Hindlimb muscle (tissue), 1 donor: ENCODE measurements around the gene HIF3A. TPM values are rescaled to one million over a fixed set of nuclear protein-coding genes. Genes with fewer than 3 reads are reported as not detected.

Experiments
- DNase-seq: peaks from one replicate; pipeline ENCODE4 v3.0.0-alpha.2; 2013
- polyA plus RNA-seq: library from polyadenylated mRNA; unstranded; fragments of 120-200 nt; gene quantifications from one replicate; pipeline ENCODE4 v1.2.1, GENCODE V29; 2013; ENCODE audit not compliant: insufficient read length

Gene HIF3A
- polyA plus RNA-seq, 1 donor: 412 TPM

DNA sequence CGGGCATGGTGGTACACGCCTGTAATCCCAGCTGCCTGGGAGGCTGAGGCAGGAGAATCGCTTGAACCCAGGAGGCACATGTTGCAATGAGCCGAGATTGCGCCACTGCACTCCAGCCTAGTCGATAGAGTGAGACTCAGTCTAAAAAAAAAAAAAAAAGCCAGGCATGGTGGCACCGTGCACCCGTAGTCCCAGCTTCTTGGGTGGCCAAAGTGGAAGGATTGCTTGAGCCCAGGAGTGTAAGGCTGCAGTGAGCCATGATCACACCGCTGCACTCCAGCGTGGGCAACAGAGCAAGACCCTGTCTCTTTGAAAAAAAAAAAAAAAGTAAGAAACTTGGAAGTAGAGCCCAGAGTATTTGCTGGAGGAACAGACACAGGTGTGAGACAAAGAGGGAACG, 88.8 kb downstream of the HIF3A start:
- no peak for DNase-seq

- DNase-seq: no peak
Observed at GRCh38 chr19:46386151-46386550, 89.3 kb downstream of the HIF3A start.

DNA sequence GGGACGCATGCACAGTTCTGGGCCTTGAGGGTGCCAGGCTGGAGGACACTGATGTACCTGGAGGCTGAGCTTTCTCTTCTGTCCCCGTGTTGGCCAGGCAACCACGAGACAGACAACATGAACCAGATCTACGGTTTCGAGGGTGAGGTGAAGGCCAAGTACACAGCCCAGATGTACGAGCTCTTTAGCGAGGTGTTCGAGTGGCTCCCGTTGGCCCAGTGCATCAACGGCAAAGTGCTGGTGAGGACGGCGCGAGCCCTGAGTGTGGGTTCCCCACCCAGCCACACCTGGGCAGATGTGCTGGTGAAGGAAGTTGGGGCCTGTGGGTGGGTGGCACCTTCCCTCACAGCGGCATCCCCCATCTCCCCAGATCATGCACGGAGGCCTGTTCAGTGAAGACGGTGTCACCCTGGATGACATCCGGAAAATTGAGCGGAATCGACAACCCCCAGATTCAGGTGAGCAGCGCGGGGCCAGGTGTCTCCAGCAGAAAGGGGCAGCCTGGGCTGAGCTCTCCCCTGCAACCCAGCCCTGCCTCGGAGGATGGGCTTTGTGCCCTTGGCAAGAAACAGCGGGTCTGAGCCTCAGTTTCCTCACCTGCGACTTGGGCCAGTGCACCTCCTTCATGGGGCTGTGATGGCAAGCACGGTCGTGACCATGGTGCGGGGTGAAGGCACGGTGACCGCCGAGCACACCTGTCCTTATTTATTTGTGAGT, 90.3 kb downstream of the HIF3A start:
- no peak for DNase-seq

GRCh38 chr19:46387713-46388130, 90.9 kb downstream of the HIF3A start:
- no peak for DNase-seq

- no peak for DNase-seq
Observed at GRCh38 chr19:46388311-46389095, 91.7 kb downstream of the HIF3A start.

GRCh38 chr19:46390121-46390858, 93.4 kb downstream of the HIF3A start:
- no peak for DNase-seq

GRCh38 chr19:46390866-46391265, 94.0 kb downstream of the HIF3A start:
- no peak for DNase-seq

DNA sequence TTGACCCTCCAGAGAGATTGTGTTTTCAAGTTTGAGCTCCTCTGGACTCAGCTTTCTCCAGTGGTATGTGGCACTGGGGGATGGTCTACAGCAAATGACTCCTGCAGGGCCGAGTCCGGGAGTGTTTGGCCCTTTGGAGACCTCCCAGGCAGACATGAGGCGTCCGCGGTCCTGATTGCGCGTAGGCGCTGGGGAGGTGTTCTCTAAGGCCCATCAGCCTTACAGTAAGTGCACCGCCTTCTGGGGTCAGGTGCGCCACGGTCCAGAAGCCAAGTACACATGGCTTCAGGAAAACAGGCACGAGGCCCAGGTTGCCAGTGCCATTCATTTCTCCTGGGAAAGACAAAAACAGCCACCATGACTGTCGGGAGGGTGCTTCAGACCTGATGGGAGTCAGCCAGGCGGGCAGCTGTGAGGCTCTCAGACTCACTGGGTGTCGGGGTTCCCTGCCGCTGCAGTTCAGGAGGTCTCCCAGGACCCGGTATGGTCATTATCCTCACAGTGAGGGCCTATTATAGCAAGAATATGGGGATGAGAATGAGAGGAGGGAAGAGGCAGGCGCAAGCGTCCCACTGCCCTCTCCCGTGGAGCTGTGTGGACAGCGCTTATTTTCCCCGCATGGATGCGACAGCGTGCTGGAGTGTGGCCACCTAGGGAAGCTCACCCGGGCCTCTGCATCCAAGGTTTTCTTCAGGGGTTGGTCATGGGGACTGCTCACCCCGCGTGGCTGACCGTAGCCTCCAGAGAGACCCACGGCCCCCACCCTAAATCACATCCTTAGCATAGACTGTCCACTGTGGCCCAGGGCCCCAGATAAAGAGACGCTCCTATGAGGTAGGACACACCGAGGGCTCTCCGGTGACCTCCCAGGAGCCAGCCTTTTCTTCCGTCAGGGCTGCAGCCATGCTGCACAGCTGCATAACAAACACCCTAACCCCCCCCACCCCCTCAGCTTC, 94.7 kb downstream of the HIF3A start:
- no peak for DNase-seq

DNA sequence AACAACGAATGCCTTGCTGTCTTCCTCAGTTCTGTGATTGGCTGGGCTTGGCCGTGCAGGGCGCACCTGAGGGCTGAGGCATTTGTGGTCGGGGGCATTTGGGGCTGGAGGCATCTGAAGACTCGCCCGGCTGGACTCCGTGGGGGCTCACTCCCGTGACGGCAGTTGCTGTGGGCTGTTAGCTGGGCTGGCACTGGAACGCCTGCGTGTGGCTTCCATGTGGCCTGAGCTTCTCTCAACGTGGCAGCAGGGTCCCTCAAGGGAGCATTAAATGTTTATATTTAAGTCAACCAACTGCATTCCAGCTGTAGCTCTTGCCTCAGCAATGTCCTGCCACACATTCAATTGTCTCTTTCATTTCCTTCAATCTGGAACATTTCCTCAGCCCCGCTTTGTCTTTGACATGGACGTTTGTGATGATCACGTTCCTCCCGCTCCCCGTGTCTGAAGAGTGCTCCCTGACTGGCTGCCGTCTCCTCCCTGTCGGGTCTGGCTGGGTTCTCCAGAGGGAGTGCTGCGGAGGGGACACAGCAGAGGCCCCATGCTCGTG, 95.5 kb downstream of the HIF3A start:
- DNase-seq: no peak

DNA sequence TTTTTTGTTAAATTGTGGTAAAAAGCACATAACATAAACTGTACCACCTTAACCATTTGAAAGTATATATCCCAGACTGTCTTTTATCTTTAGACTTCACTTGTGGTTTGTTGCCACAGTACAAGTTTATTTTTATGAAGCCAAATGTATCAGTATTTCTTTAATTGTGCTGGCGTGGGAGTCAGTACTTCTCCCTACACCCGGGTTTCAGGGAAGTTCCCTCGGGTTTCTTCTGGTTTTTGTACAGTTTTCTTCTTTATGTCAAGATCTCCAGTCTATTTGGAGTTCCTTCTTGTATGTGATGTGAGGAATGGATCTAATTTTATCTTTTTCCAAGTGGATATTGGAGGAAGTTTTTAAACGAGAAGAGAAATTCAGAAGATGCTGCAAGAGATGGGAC, 96.0 kb downstream of the HIF3A start:
- DNase-seq: no peak

Other genes starting within 250 kb of the HIF3A start
- gene IGFL3, start 172.4 kb upstream of the HIF3A start, polyA plus RNA-seq: not detected
- 0.44 TPM for gene IGFL2, start 148.8 kb upstream of the HIF3A start, polyA plus RNA-seq
- gene IGFL1, start 67.3 kb upstream of the HIF3A start, polyA plus RNA-seq: not detected
- gene PPP5C, start 50.0 kb downstream of the HIF3A start, polyA plus RNA-seq: 73.4 TPM
- gene CCDC8, start 116.5 kb downstream of the HIF3A start, polyA plus RNA-seq: 80.9 TPM
- gene PNMA8C, start 131.9 kb downstream of the HIF3A start, polyA plus RNA-seq: 0.45 TPM
- gene PNMA8A, start 174.5 kb downstream of the HIF3A start, polyA plus RNA-seq: 43.2 TPM
- gene PNMA8B, start 198.8 kb downstream of the HIF3A start, polyA plus RNA-seq: 3.0 TPM